ENCODE measurements around the gene LARP4B. TPM values are rescaled to one million over a fixed set of nuclear protein-coding genes. Genes with fewer than 3 reads are reported as not detected.

LARP4B gene
- total RNA-seq, 1 experiment from 2014 or later: 122 TPM

DNA sequence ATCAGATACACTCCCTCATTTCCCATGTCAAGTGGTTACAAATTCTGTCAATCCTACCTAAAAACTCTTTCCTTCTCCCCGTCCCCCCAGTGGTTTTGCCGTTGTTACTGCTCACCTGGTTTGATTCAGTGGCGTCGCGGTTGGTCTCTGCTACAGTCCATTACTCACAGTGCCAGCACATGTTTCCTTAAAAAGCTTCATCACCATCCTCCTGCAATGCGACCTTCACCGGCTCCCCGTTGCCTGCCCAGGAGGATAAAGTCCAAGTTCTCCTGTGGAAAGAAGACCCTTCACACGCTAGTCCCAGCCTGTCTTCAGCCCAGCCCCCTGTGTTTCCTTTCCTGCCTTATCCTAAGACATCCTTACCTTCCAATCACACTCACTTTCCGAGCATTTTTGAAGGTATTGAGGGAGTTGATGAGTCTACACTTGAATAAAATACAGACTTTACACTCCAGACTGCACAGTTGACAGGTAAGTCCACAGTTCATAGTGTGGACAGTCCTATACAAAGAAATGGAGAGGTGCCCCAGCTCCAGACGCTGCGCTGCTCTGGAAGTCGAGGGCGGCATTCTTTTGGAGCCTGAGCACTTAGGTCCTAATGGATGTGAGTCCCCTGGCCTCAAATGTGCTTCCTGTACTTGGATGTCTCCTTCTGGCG is 3.4 kb upstream of the LARP4B start:
- TSS peak; percentile 23 for BruUV-seq (replicated peaks)
- TF ChIP-seq, protein P1, sequence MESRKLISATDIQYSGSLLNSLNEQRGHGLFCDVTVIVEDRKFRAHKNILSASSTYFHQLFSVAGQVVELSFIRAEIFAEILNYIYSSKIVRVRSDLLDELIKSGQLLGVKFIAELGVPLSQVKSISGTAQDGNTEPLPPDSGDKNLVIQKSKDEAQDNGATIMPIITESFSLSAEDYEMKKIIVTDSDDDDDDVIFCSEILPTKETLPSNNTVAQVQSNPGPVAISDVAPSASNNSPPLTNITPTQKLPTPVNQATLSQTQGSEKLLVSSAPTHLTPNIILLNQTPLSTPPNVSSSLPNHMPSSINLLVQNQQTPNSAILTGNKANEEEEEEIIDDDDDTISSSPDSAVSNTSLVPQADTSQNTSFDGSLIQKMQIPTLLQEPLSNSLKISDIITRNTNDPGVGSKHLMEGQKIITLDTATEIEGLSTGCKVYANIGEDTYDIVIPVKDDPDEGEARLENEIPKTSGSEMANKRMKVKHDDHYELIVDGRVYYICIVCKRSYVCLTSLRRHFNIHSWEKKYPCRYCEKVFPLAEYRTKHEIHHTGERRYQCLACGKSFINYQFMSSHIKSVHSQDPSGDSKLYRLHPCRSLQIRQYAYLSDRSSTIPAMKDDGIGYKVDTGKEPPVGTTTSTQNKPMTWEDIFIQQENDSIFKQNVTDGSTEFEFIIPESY (IDR thresholded peaks at IDR 0.05; ENCODE audit: extremely low read depth, insufficient replicate concordance, low read length): no peak
- TF ChIP-seq ZFX (IDR thresholded peaks at IDR 0.05) (no peak), POLR2AphosphoS5 (IDR thresholded peaks at IDR 0.05; ENCODE audit: low read depth, low read length) (no peak), CEBPB (IDR thresholded peaks at IDR 0.05; ENCODE audit: low read depth) (no peak), ZNF274 (IDR thresholded peaks at IDR 0.05; ENCODE audit: low read depth, low read length) (no peak), RAD21 (IDR thresholded peaks at IDR 0.05; ENCODE audit: low read depth) (no peak), SRF (IDR thresholded peaks at IDR 0.05; ENCODE audit: low read depth) (no peak), SP1 (IDR thresholded peaks at IDR 0.05; ENCODE audit: low read depth) (no peak), EZH2 (IDR thresholded peaks at IDR 0.05) (no peak), SIN3A (IDR thresholded peaks at IDR 0.05; ENCODE audit: low read depth) (no peak), YY1 (IDR thresholded peaks at IDR 0.05; ENCODE audit: extremely low read depth, insufficient replicate concordance, low read depth, low read length) (no peak), ELF1 (IDR thresholded peaks at IDR 0.05; ENCODE audit: borderline replicate concordance, low read depth) (no peak), EZH2phosphoT487 (IDR thresholded peaks at IDR 0.05; ENCODE audit: borderline replicate concordance) (no peak), CBX3 (IDR thresholded peaks at IDR 0.05; ENCODE audit: low read depth) (no peak), EGR1 (IDR thresholded peaks at IDR 0.05; ENCODE audit: low read depth) (no peak), POLR2A (IDR thresholded peaks at IDR 0.05; ENCODE audit: borderline replicate concordance, extremely low read depth, insufficient read depth, insufficient read length) (no peak)
- TF ChIP-seq, protein P2, sequence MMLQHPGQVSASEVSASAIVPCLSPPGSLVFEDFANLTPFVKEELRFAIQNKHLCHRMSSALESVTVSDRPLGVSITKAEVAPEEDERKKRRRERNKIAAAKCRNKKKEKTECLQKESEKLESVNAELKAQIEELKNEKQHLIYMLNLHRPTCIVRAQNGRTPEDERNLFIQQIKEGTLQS (IDR thresholded peaks at IDR 0.05): no peak
- TF ChIP-seq, protein P3, sequence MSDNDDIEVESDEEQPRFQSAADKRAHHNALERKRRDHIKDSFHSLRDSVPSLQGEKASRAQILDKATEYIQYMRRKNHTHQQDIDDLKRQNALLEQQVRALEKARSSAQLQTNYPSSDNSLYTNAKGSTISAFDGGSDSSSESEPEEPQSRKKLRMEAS (IDR thresholded peaks at IDR 0.05): no peak
- TF ChIP-seq, protein P4, sequence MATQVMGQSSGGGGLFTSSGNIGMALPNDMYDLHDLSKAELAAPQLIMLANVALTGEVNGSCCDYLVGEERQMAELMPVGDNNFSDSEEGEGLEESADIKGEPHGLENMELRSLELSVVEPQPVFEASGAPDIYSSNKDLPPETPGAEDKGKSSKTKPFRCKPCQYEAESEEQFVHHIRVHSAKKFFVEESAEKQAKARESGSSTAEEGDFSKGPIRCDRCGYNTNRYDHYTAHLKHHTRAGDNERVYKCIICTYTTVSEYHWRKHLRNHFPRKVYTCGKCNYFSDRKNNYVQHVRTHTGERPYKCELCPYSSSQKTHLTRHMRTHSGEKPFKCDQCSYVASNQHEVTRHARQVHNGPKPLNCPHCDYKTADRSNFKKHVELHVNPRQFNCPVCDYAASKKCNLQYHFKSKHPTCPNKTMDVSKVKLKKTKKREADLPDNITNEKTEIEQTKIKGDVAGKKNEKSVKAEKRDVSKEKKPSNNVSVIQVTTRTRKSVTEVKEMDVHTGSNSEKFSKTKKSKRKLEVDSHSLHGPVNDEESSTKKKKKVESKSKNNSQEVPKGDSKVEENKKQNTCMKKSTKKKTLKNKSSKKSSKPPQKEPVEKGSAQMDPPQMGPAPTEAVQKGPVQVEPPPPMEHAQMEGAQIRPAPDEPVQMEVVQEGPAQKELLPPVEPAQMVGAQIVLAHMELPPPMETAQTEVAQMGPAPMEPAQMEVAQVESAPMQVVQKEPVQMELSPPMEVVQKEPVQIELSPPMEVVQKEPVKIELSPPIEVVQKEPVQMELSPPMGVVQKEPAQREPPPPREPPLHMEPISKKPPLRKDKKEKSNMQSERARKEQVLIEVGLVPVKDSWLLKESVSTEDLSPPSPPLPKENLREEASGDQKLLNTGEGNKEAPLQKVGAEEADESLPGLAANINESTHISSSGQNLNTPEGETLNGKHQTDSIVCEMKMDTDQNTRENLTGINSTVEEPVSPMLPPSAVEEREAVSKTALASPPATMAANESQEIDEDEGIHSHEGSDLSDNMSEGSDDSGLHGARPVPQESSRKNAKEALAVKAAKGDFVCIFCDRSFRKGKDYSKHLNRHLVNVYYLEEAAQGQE (IDR thresholded peaks at IDR 0.05; ENCODE audit: low read depth): no peak
- POLR2A ChIA-PET: no interaction called here

More for the DNA sequence above, 3.4 kb upstream of the LARP4B start:
- no peak overlapping the region for H3K27ac ChIP-seq (ENCODE audit: low read depth, low read length)
- peaks cover 13% of the 10 kb centered on the region for H3K79me2 ChIP-seq (ENCODE audit: insufficient read depth, low read length)
- peaks cover 7% of the 10 kb centered on the region; the same call in 1 of the 2 replicates for H4K20me1 ChIP-seq (ENCODE audit: insufficient read depth)
- H3K36me3 ChIP-seq (ENCODE audit: control insufficient read depth in 1 of 2, insufficient read depth in 2 of 2, low read length in 2 of 2): no peaks in the 10 kb centered on the region
- no peaks in the 10 kb centered on the region for H3K9me2 ChIP-seq (ENCODE audit: insufficient read depth)
- H3K27me3 ChIP-seq (ENCODE audit: insufficient read depth, low read length): no peaks in the 10 kb centered on the region
- no peak overlapping the region for H3K4me3 ChIP-seq (replicated peaks in 1 of 2; ENCODE audit: low read depth in 1 of 2, low read length in 2 of 2)
- H3K4me2 ChIP-seq (ENCODE audit: low read length): no peak overlapping the region
- no peak overlapping the region for H2AFZ ChIP-seq (ENCODE audit: low read depth, low read length, poor library complexity, severe bottlenecking)
- CTCF ChIA-PET: no interaction called here
- H3K9me3 ChIP-seq (ENCODE audit: control insufficient read depth in 1 of 2, insufficient read depth in 1 of 2, low read depth in 1 of 2, low read length in 2 of 2): no peaks in the 10 kb centered on the region
- no peak for DNase-seq (ENCODE audit: low read depth, low spot score)
- intact Hi-C loops (cut with micrococcal nuclease): loop anchor here (10.0 kb wide), 1 partner anchor 120 kb away; the partner anchor contains the start of gene WDR37
- RAD21 ChIA-PET (ENCODE audit: low non-redundant PET in 1 of 2, low total read pairs in 2 of 2, uncharacterized antibody in 2 of 2, unreplicated experiment in 2 of 2): no interaction called here
- no peak for ATAC-seq
- H3K9ac ChIP-seq (ENCODE audit: low read length): no peak overlapping the region
- H3K4me1 ChIP-seq (ENCODE audit: control insufficient read depth in 1 of 2, insufficient read depth in 2 of 2, low read length in 2 of 2): peaks cover 4 to 5% of the 10 kb centered on the region in 2 experiments; a peak in 3 of 4 replicates

All from HCT116 (cell line).